ENCODE data around the gene RNF26.

- TF ChIP-seq POLR2A (IDR thresholded peaks at IDR 0.05; ENCODE audit: low read depth, low read length) = no peak
- no peak for TF ChIP-seq POLR2AphosphoS5 (IDR thresholded peaks at IDR 0.05; ENCODE audit: low read depth, low read length)
- TF ChIP-seq TAF1 (IDR thresholded peaks at IDR 0.05; ENCODE audit: low read depth, low read length) = no peak
- TF ChIP-seq SPI1 (IDR thresholded peaks at IDR 0.05; ENCODE audit: low read depth, low read length) = no peak
These were observed 1.6 kb downstream of the RNF26 start for GRCh38 chr11:119335655-119336543.
